ENCODE measurements around the gene BCKDK. TPM values are rescaled to one million over a fixed set of nuclear protein-coding genes. Genes with fewer than 3 reads are reported as not detected.
A peak's percentile ranks its signal among the peaks of the same experiment; 100 is the strongest.

Gene BCKDK
- total and polyA plus RNA-seq, 2 of the 13 experiments (the other 11 are each of a cell fraction or from before 2014, with no cell fraction given): 24.9 to 42.6 TPM

GRCh38 chr16:31073142-31073969, 34.8 kb upstream of the BCKDK start:
- peak; percentile 87 for DNase-seq (ENCODE audit: low spot score)
- intact Hi-C loops (cut with micrococcal nuclease; ENCODE audit: unreplicated experiment): loop anchor here (2.0 kb wide), 1 partner anchor 47 kb away; no protein-coding TSS in a partner anchor
- no peak for FAIRE-seq
- Histone ChIP-seq H3K27me3 (ENCODE audit: control insufficient read depth in 1 of 2, insufficient read depth in 2 of 2, low read length in 2 of 2) (no peaks in the 10 kb centered on the region; a peak in 1 of 5 replicates), H3K4me2 (ENCODE audit: low read depth, low read length) (peak overlapping the region; percentile 93), H3K79me2 (ENCODE audit: insufficient read depth, low read length) (peaks cover 46% of the 10 kb centered on the region), H3K4me3 (replicated peaks in 1 of 3; ENCODE audit: insufficient read depth in 1 of 3, low read depth in 2 of 3, low read length in 3 of 3) (peak overlapping the region; percentile 75 to 97 (median 90)), H3K36me3 (replicated peaks in 1 of 2; ENCODE audit: control insufficient read depth in 1 of 2, insufficient read depth in 2 of 2, low read length in 2 of 2) (peaks cover 12 to 25% of the 10 kb centered on the region in 2 experiments; a peak in 4 of 5 replicates), H2AFZ (ENCODE audit: low read length) (peak overlapping the region; percentile 29), H3K9me3 (ENCODE audit: low read length) (no peaks in the 10 kb centered on the region), H3K9ac (ENCODE audit: insufficient read depth, low read depth, low read length) (peak overlapping the region; percentile 88), H3K27ac (ENCODE audit: extremely low read length, insufficient read depth, low read length) (peak overlapping the region; percentile 83), H3K4me1 (ENCODE audit: insufficient read depth, low read length) (peaks cover 22% of the 10 kb centered on the region), H4K20me1 (ENCODE audit: insufficient read depth, low read length) (no peaks in the 10 kb centered on the region)
- CTCF ChIA-PET (ENCODE audit: low intra/inter-chr PET ratio, low total read pairs): interaction anchor here (1.7 kb wide), 1 partner anchor 88 kb away, joined by 8 read pairs; the partner anchor contains the start of gene HSD3B7
- POLR2A ChIA-PET: interaction anchor here (0.6 to 2.4 kb wide), 34 partner anchors 12 to 801 kb away, joined by 3 to 56 read pairs (median 6); partner anchors contain the start of genes ARMC5, FUS, HSD3B7 and KAT8
- peak; percentile 85 for ATAC-seq
- WGBS (ENCODE audit: low lambda C conversion rate): 3% methylated on average over 44 of the region's 83 CpGs
- in situ Hi-C loops (cut with HindIII; ENCODE audit: extremely low pct_ligation_motif_present, low pct_unique_long_range_greater_than_20kb): loop anchor here (5.0 kb wide), 2 partner anchors 41 to 86 kb away; partner anchors contain the start of genes HSD3B7 and STX4
- BruUV-seq (replicated peaks): no TSS peak
- TF ChIP-seq MED8 (CRISPR knock-in tag; IDR thresholded peaks at IDR 0.05; ENCODE audit: insufficient replicate concordance) (peak; percentile 58), CREB3 (CRISPR knock-in tag; IDR thresholded peaks at IDR 0.05) (0 out of 2 replicates have a peak, but pooled peaks have one; percentile 68), ZNF598 (CRISPR knock-in tag; IDR thresholded peaks at IDR 0.05; ENCODE audit: borderline replicate concordance) (peak; percentile 18; the same call in 1 of the 2 replicates), IKZF5 (CRISPR knock-in tag; IDR thresholded peaks at IDR 0.05) (peak; percentile 73), ZKSCAN1 (IDR thresholded peaks at IDR 0.05; ENCODE audit: low read length) (peak; percentile 12; the same call in 1 of the 2 replicates), ZMAT5 (CRISPR knock-in tag; IDR thresholded peaks at IDR 0.05; ENCODE audit: borderline replicate concordance, low read depth) (no peak), SP1 (IDR thresholded peaks at IDR 0.05) (no peak), SP1 (CRISPR knock-in tag; IDR thresholded peaks at IDR 0.05) (peak; percentile 65), RELA (CRISPR knock-in tag; IDR thresholded peaks at IDR 0.05) (peak; percentile 28; the same call in 1 of the 2 replicates), MTF2 (CRISPR knock-in tag; IDR thresholded peaks at IDR 0.05; ENCODE audit: borderline replicate concordance) (no peak), MXI1 (IDR thresholded peaks at IDR 0.05; ENCODE audit: borderline replicate concordance, low read depth, low read length) (peak; percentile 47; the same call in 2 of the 3 replicates), ZNF547 (CRISPR knock-in tag; IDR thresholded peaks at IDR 0.05) (no peak), KLF11 (CRISPR knock-in tag; IDR thresholded peaks at IDR 0.05) (no peak), ZNF549 (CRISPR knock-in tag; IDR thresholded peaks at IDR 0.05) (no peak), IKZF1 (IDR thresholded peaks at IDR 0.05) (no peak), ZNF24 (IDR thresholded peaks at IDR 0.05) (peak; percentile 93), MEIS2 (CRISPR knock-in tag; IDR thresholded peaks at IDR 0.05) (0 out of 2 replicates have a peak, but pooled peaks have one; percentile 19), TP53 (CRISPR knock-in tag; conservative IDR thresholded peaks at IDR 0.05) (no peak), ZFYVE20 (CRISPR knock-in tag; IDR thresholded peaks at IDR 0.05; ENCODE audit: borderline replicate concordance, low read depth) (peak; percentile 30), ZNF788 (CRISPR knock-in tag; IDR thresholded peaks at IDR 0.05; ENCODE audit: borderline replicate concordance) (peak; percentile 88), SIX1 (CRISPR knock-in tag; IDR thresholded peaks at IDR 0.05; ENCODE audit: borderline replicate concordance) (no peak; the same call in 1 of the 2 replicates)
